IMR-90 (cell line): ENCODE measurements around the gene PPP3CA. TPM values are rescaled to one million over a fixed set of nuclear protein-coding genes. Genes with fewer than 3 reads are reported as not detected.

ENCODE experiments used
- ATAC-seq: fragments of 200-7000 bp; cut with Tn5 transposase; 2 replicates; pipeline ENCODE4 v1.9.1; 2020; ENCODE audit warnings: low read depth, mild to moderate bottlenecking, moderate library complexity
- BruUV-seq: library from RNA; stranded (reverse); fragments of 400-500 nt; replicated peaks from 2 replicates; lab custom pipeline; 2021; lab: Mats Ljungman, UMichigan
- CTCF ChIA-PET: fragments of 300-600 bp; formaldehyde crosslinking; extraction: SDS; loops from one replicate; lab custom pipeline; 2021; ENCODE audit warnings: antibody characterized with exemption; lab: Yijun Ruan, JAX
- POLR2A ChIA-PET: fragments of 300-600 bp; sonication (Branson Sonifier 250); formaldehyde crosslinking; loops from one replicate; lab custom pipeline; 2022; ENCODE audit warnings: antibody characterized with exemption; ENCODE audit not compliant: unreplicated experiment; lab: Charles Lee
- DNase-seq: peaks from one replicate; pipeline ENCODE4 v3.0.0; 2013
- H2AFZ ChIP-seq: replicated peaks from 2 replicates; pipeline ENCODE3; 2013; ENCODE audit warnings: low read length, mild to moderate bottlenecking; ENCODE audit not compliant: poor library complexity
- H2AK5ac ChIP-seq: 2 replicates; pipeline ENCODE4 v1.6.1; 2013; ENCODE audit warnings: low read depth, low read length, inconsistent platforms
- H2AK9ac ChIP-seq: replicated peaks from 2 replicates; pipeline ENCODE3; 2013; ENCODE audit warnings: mild to moderate bottlenecking, low read depth, low read length, moderate library complexity; ENCODE audit not compliant: poor library complexity
- H2BK120ac ChIP-seq: 2 replicates; pipeline ENCODE4 v1.6.1; 2013; ENCODE audit warnings: low read depth, low read length, inconsistent platforms
- H2BK15ac ChIP-seq: 3 replicates; pipeline ENCODE4 v1.6.1; 2013; ENCODE audit warnings: low read depth, low read length, inconsistent platforms
- H2BK20ac ChIP-seq: 2 replicates; pipeline ENCODE4 v1.6.1; 2013; ENCODE audit warnings: low read depth, mild to moderate bottlenecking, inconsistent platforms, low read length, moderate library complexity
- H2BK5ac ChIP-seq: 2 replicates; pipeline ENCODE4 v1.6.1; 2013; ENCODE audit warnings: mild to moderate bottlenecking, low read depth, low read length, inconsistent platforms; ENCODE audit not compliant: poor library complexity, severe bottlenecking
- H3K14ac ChIP-seq: replicated peaks from 2 replicates; pipeline ENCODE4 v1.6.1; 2013; ENCODE audit warnings: low read depth, low read length, inconsistent platforms
- H3K18ac ChIP-seq: 2 replicates; pipeline ENCODE4 v1.6.1; 2013; ENCODE audit warnings: low read depth, low read length, control low read depth
- H3K23ac ChIP-seq: 2 replicates; pipeline ENCODE4 v1.6.1; 2013; ENCODE audit warnings: low read depth, low read length, inconsistent platforms
- H3K27ac ChIP-seq: 2 replicates; pipeline ENCODE4 v1.5.1; 2013; ENCODE audit warnings: mild to moderate bottlenecking, control low read depth, low read length; ENCODE audit not compliant: insufficient read depth
- H3K27me3 ChIP-seq: 2 replicates; pipeline ENCODE4 v1.6.1; 2013; ENCODE audit warnings: low read length; ENCODE audit not compliant: control insufficient read depth, insufficient read depth
- H3K36me3 ChIP-seq: 2 replicates; pipeline ENCODE4 v1.6.1; 2013; ENCODE audit warnings: low read length, mixed read lengths; ENCODE audit not compliant: control insufficient read depth, insufficient read depth
- H3K4ac ChIP-seq: 2 replicates; pipeline ENCODE4 v1.6.1; 2013; ENCODE audit warnings: low read depth, low read length, inconsistent platforms
- H3K4me1 ChIP-seq: 2 replicates; pipeline ENCODE4 v1.6.1; 2013; ENCODE audit warnings: low read length, mixed read lengths; ENCODE audit not compliant: control insufficient read depth, insufficient read depth
- H3K4me2 ChIP-seq: 2 replicates; pipeline ENCODE4 v1.6.1; 2013; ENCODE audit warnings: low read depth, mild to moderate bottlenecking, control low read depth, low read length, moderate library complexity
- H3K4me3 ChIP-seq: 2 replicates; pipeline ENCODE4 v1.5.1; 2013; ENCODE audit warnings: low read depth, mild to moderate bottlenecking, control low read depth, low read length, moderate library complexity; ENCODE audit not compliant: insufficient read depth
- H3K56ac ChIP-seq: 2 replicates; pipeline ENCODE4 v1.6.1; 2013; ENCODE audit warnings: low read length, inconsistent platforms; ENCODE audit not compliant: insufficient read depth; ENCODE audit errors: extremely low read depth
- H3K79me1 ChIP-seq, 2 experiments: 2 replicates each; pipeline ENCODE4 v1.6.1; 2013; ENCODE audit warnings: low read length in 2 of 2, inconsistent platforms in 1 of 2, low read depth in 1 of 2
- H3K9ac ChIP-seq: 2 replicates; pipeline ENCODE4 v1.6.1; 2013; ENCODE audit warnings: low read depth, low read length, control low read depth
- H3K9me1 ChIP-seq: 2 replicates; pipeline ENCODE4 v1.6.1; 2013; ENCODE audit warnings: low read length, inconsistent platforms; ENCODE audit not compliant: insufficient read depth
- H3K9me3 ChIP-seq: 2 replicates; pipeline ENCODE4 v1.6.1; 2013; ENCODE audit warnings: low read length; ENCODE audit not compliant: control insufficient read depth, insufficient read depth
- H4K20me1 ChIP-seq: 2 replicates; pipeline ENCODE4 v1.6.1; 2013; ENCODE audit warnings: low read length, inconsistent platforms; ENCODE audit not compliant: insufficient read depth
- H4K5ac ChIP-seq: 2 replicates; pipeline ENCODE4 v1.6.1; 2013; ENCODE audit warnings: mild to moderate bottlenecking, low read depth, low read length, control low read depth
- H4K8ac ChIP-seq, 2 experiments: 2 replicates each; pipeline ENCODE4 v1.6.1; 2013; ENCODE audit warnings: low read depth in 2 of 2, low read length in 2 of 2, control low read depth in 1 of 2, inconsistent platforms in 1 of 2
- H4K91ac ChIP-seq: 2 replicates; pipeline ENCODE4 v1.6.1; 2013; ENCODE audit warnings: low read depth, low read length, inconsistent platforms; ENCODE audit not compliant: insufficient read depth
- BHLHE40 ChIP-seq: fragments of 150-350 bp; IDR thresholded peaks from 2 replicates; pipeline ENCODE4 v1.6.1; 2016; ENCODE audit warnings: mild to moderate bottlenecking, low read depth, low read length
- MXI1 ChIP-seq: IDR thresholded peaks from 2 replicates; pipeline ENCODE4 v1.6.1; 2012; ENCODE audit warnings: low read depth, mild to moderate bottlenecking, low read length, moderate library complexity, borderline replicate concordance
- RFX5 ChIP-seq: IDR thresholded peaks from 2 replicates; pipeline ENCODE4 v1.8.0; 2012; ENCODE audit warnings: low read depth, mild to moderate bottlenecking, low read length, moderate library complexity
- SMC3 ChIP-seq: fragments of 150-350 bp; IDR thresholded peaks from 2 replicates; pipeline ENCODE4 v1.6.1; 2016; ENCODE audit warnings: low read depth, mild to moderate bottlenecking, antibody characterized with exemption, low read length, moderate library complexity
- WGBS, 2 experiments: methylation state at CpG; one replicate each; pipeline versions ENCODE4 v1.1.5 to v1.1.7; 2013; ENCODE audit warnings: missing lambda C conversion rate in 2 of 2; ENCODE audit not compliant: insufficient read length in 1 of 2; ENCODE audit errors: extremely low coverage in 2 of 2; 5-methylcytosine and 5-hydroxymethylcytosine counted together
- dilution Hi-C: fragments of 300-500 bp; cut with HindIII; formaldehyde crosslinking; loops from one replicate; pipeline ENCODE4 v1.14.3; 2018; ENCODE audit warnings: low sequenced_read_pairs; ENCODE audit not compliant: unreplicated experiment
- in situ Hi-C: fragments of 300-500 bp; cut with MboI; formaldehyde crosslinking; loops from 3 replicates; pipeline ENCODE4 v1.14.3; 2019; ENCODE audit warnings: low sequenced_read_pairs, inconsistent platforms, mixed read lengths
- intact Hi-C: fragments of 100-400 bp; cut with micrococcal nuclease; formaldehyde crosslinking; loops from 2 replicates; pipeline ENCODE4 v1.10.0; 2022
- polyA plus RNA-seq, 3 experiments: library from polyadenylated mRNA; depleted of rRNA; stranded (reverse); fragments of >200 nt; gene quantifications; 2 replicates each; pipeline ENCODE4 v1.2.3, GENCODE V29; 2012; ENCODE audit warnings: low replicate concordance in 1 of 3
- total RNA-seq: library from RNA; depleted of rRNA; stranded (reverse); fragments of >200 nt; gene quantifications from 2 replicates; pipeline ENCODE4 v1.2.3, GENCODE V29; 2012

The PPP3CA gene
- total and polyA plus RNA-seq, 2 of the 4 experiments (the other 2 are of a cell fraction), result 14.5 to 48.6 TPM

- no peak overlapping the region for H4K8ac ChIP-seq
- H3K14ac ChIP-seq, result no peak overlapping the region
- H3K56ac ChIP-seq, result no peak overlapping the region
- H4K5ac ChIP-seq, result no peak overlapping the region
- dilution Hi-C loops (no loop called here), intact Hi-C loops (no loop called here), in situ Hi-C loops (no loop called here)
- H3K36me3 ChIP-seq, result no peaks in the 10 kb centered on the region
- no peak overlapping the region for H4K91ac ChIP-seq
- H3K27me3 ChIP-seq, result no peaks in the 10 kb centered on the region
- ChIA-PET POLR2A (no interaction called here), CTCF (no interaction called here)
- no peak overlapping the region for H2BK5ac ChIP-seq
- no peak overlapping the region for H3K23ac ChIP-seq
- no peak overlapping the region for H2AK5ac ChIP-seq
- ATAC-seq (no peak), DNase-seq (no peak)
- H3K79me1 ChIP-seq, result peaks cover 16 to 26% of the 10 kb centered on the region in 2 experiments
- H2BK120ac ChIP-seq, result no peak overlapping the region
- H2BK15ac ChIP-seq, result no peak overlapping the region
- no peak overlapping the region for H3K4me3 ChIP-seq
- BruUV-seq, result no TSS peak
- H2AFZ ChIP-seq, result no peak overlapping the region
- peaks cover 2% of the 10 kb centered on the region; the same call in 1 of the 2 replicates for H3K9me3 ChIP-seq
- peaks cover 4% of the 10 kb centered on the region; the same call in 1 of the 2 replicates for H4K20me1 ChIP-seq
- H3K9ac ChIP-seq, result no peak overlapping the region
- H2AK9ac ChIP-seq, result no peak overlapping the region
- no peak overlapping the region for H2BK20ac ChIP-seq
- no peak overlapping the region for H3K18ac ChIP-seq
- H3K4ac ChIP-seq, result no peak overlapping the region
- H3K4me2 ChIP-seq, result no peak overlapping the region
- no peak for TF ChIP-seq MXI1
- no peak for TF ChIP-seq RFX5
- no peak for TF ChIP-seq SMC3
- no peak for TF ChIP-seq BHLHE40
- no peak overlapping the region for H3K27ac ChIP-seq
- no peaks in the 10 kb centered on the region for H3K9me1 ChIP-seq
- no peaks in the 10 kb centered on the region for H3K4me1 ChIP-seq
- no CpG with 5 or more reads among the region's 2 CpGs for WGBS, 2 experiments
These were observed 32.3 kb downstream of the PPP3CA start for GRCh38 chr4:101315041-101315440.
